NCI-H748 (cell line): ENCODE results near the gene OR5A2.
"Not testable (repeated sequence)": the region's sequence is repeated elsewhere in the genome, so short reads cannot be mapped to it uniquely, and the experiment has no call there.

Source experiments
- DNase-seq: peaks from one replicate; lab custom pipeline; 2025; ENCODE audit not compliant: unreplicated experiment; lab: John Stamatoyannopoulos, UW

The OR5A2 gene

GRCh38 chr11:59426361-59427067 is at the start of gene OR5A2:
Gene OR5A2 (minus strand): TSS chr11:59426413. CDS start chr11:59422953, 3,460 bp downstream.
- DNase-seq = peak; percentile 73

- DNase-seq = no peak
Observed at GRCh38 chr11:59475176-59475575, 49.0 kb upstream of the OR5A2 start.

GRCh38 chr11:59473015-59473414 is 46.8 kb upstream of the OR5A2 start, which contains the start of gene OR4D10:
Gene OR4D10 (plus strand): TSS chr11:59473315. CDS start chr11:59477430, 4,115 bp downstream.
- no peak for DNase-seq

GRCh38 chr11:59463190-59463641 is 37.0 kb upstream of the OR5A2 start:
- DNase-seq = no peak

GRCh38 chr11:59459916-59460315 is 33.7 kb upstream of the OR5A2 start:
- no peak for DNase-seq

- DNase-seq = no peak
Observed at GRCh38 chr11:59456661-59457060, 30.4 kb upstream of the OR5A2 start, which contains the start of gene OR4D6. Gene OR4D6 (plus strand): TSS chr11:59456961. CDS start chr11:59456961, 0 bp downstream.

GRCh38 chr11:59448484-59448883 is 22.3 kb upstream of the OR5A2 start:
- DNase-seq = no peak

- not testable (repeated sequence) for DNase-seq
Observed at GRCh38 chr11:59445624-59446023, 19.4 kb upstream of the OR5A2 start.

GRCh38 chr11:59437770-59438169 is 11.6 kb upstream of the OR5A2 start:
- DNase-seq = peak; percentile 32

GRCh38 chr11:59436169-59436568 is 10.0 kb upstream of the OR5A2 start, which contains the start of gene OR5A1:
Gene OR5A1 (plus strand): TSS chr11:59436469. CDS start chr11:59443169, 6,700 bp downstream.
- DNase-seq = no peak

- DNase-seq = peak; percentile 58
Observed at GRCh38 chr11:59429924-59430516, 3.8 kb upstream of the OR5A2 start.

GRCh38 chr11:59427068-59427382 is 812 bp upstream of the OR5A2 start:
- DNase-seq = no peak

GRCh38 chr11:59425131-59425530 is 1.1 kb downstream of the OR5A2 start:
- DNase-seq = no peak

GRCh38 chr11:59423835-59424234 is 2.4 kb downstream of the OR5A2 start:
- no peak for DNase-seq

- DNase-seq = no peak
Observed at GRCh38 chr11:59418156-59418555, 8.1 kb downstream of the OR5A2 start.

GRCh38 chr11:59417023-59417422 is 9.2 kb downstream of the OR5A2 start:
- no peak for DNase-seq

GRCh38 chr11:59416613-59417012 is 9.6 kb downstream of the OR5A2 start:
- no peak for DNase-seq

GRCh38 chr11:59415111-59415510 is 11.1 kb downstream of the OR5A2 start:
- no peak for DNase-seq

- no peak for DNase-seq
Observed at GRCh38 chr11:59413646-59414045, 12.6 kb downstream of the OR5A2 start.

- DNase-seq = no peak
Observed at GRCh38 chr11:59403546-59403945, 22.7 kb downstream of the OR5A2 start.

- DNase-seq = no peak
Observed at GRCh38 chr11:59401262-59401552, 25.0 kb downstream of the OR5A2 start.

- DNase-seq = no peak
Observed at GRCh38 chr11:59400461-59401261, 25.6 kb downstream of the OR5A2 start.
